K562 (cell line): ENCODE measurements around the gene MARCO. TPM values are rescaled to one million over a fixed set of nuclear protein-coding genes. Genes with fewer than 3 reads are reported as not detected.
"Not testable (repeated sequence)": the region's sequence is repeated elsewhere in the genome, so short reads cannot be mapped to it uniquely, and the experiment has no call there.

Source experiments
- ATAC-seq: fragments of 200-7000 bp; cut with Tn5 transposase; 3 replicates; pipeline ENCODE4 v1.9.1; 2020; ENCODE audit warnings: moderate library complexity
- BruUV-seq: library from RNA; stranded (reverse); fragments of 400-500 nt; replicated peaks from 2 replicates; lab custom pipeline; 2021; lab: Mats Ljungman, UMichigan
- CTCF ChIA-PET: fragments of 300-600 bp; formaldehyde crosslinking; extraction: SDS; loops from one replicate; lab custom pipeline; 2021; ENCODE audit warnings: low intra/inter-chr PET ratio; lab: Yijun Ruan, JAX
- POLR2A ChIA-PET: fragments of 300-600, 350-650 bp; sonication (Branson Sonifier 250); formaldehyde crosslinking; extraction: SDS; loops from one replicate; lab custom pipeline; 2021; ENCODE audit warnings: antibody characterized with exemption, inconsistent platforms; lab: Yijun Ruan, JAX
- DNase-seq, 4 experiments: peaks; one replicate each; pipeline versions ENCODE4 v3.0.0 to v3.0.0-alpha.2; 2011 to 2018; ENCODE audit warnings: low spot score in 3 of 4, mixed read lengths in 3 of 4; ENCODE audit errors: extremely low read depth in 1 of 4
- FAIRE-seq: peaks from 2 replicates; lab custom pipeline; 2011; peaks lifted over from hg19 to GRCh38; lab: Jason Lieb, UNC
- H2AFZ ChIP-seq: 2 replicates; pipeline ENCODE4 v1.6.0; 2011; ENCODE audit warnings: low read depth, low read length, control low read depth, inconsistent platforms
- H3K27ac ChIP-seq: fragments of 200-600 bp; 3 replicates; pipeline ENCODE4 v1.8.0; 2011; ENCODE audit warnings: low read depth, mild to moderate bottlenecking, control low read depth, inconsistent platforms, low read length, moderate library complexity, mixed read lengths; ENCODE audit errors: extremely low read depth
- H3K27me3 ChIP-seq, 2 experiments: fragments of 300-600 bp in 1 of 2; 2 replicates in 1 of 2; 3 replicates in 1 of 2; pipeline versions ENCODE4 v1.6.0 to v1.8.0; 2011; ENCODE audit warnings: inconsistent platforms in 2 of 2, low read length in 2 of 2, mild to moderate bottlenecking in 1 of 2, mixed read lengths in 1 of 2, moderate library complexity in 1 of 2; ENCODE audit not compliant: control insufficient read depth in 2 of 2, insufficient read depth in 2 of 2
- H3K36me3 ChIP-seq: fragments of 300-600 bp; 3 replicates; pipeline ENCODE4 v1.8.0; 2011; ENCODE audit warnings: mild to moderate bottlenecking, low read length, inconsistent platforms; ENCODE audit not compliant: control insufficient read depth, insufficient read depth
- H3K4me1 ChIP-seq, 2 experiments: fragments of 200-600 bp in 1 of 2; replicated peaks in 1 of 2; 2 replicates in 1 of 2; 3 replicates in 1 of 2; pipeline versions ENCODE4 v1.5.1 to v1.8.0; 2011; ENCODE audit warnings: inconsistent platforms in 2 of 2, low read length in 2 of 2, mild to moderate bottlenecking in 1 of 2, mixed read lengths in 1 of 2, moderate library complexity in 1 of 2; ENCODE audit not compliant: control insufficient read depth in 2 of 2, insufficient read depth in 2 of 2
- H3K4me2 ChIP-seq: 2 replicates; pipeline ENCODE4 v1.6.1; 2011; ENCODE audit warnings: low read length, control low read depth, inconsistent platforms, mixed read lengths; ENCODE audit not compliant: insufficient read depth
- H3K4me3 ChIP-seq: fragments of 200-600 bp; sonication (generic), shearing (Covaris generic); 2 replicates; pipeline ENCODE4 v1.5.1; 2016; ENCODE audit warnings: control low read depth, inconsistent platforms
- H3K79me2 ChIP-seq: fragments of 200-600 bp; 3 replicates; pipeline ENCODE4 v1.8.0; 2011; ENCODE audit warnings: low read length, inconsistent platforms; ENCODE audit not compliant: control insufficient read depth, insufficient read depth
- H3K9ac ChIP-seq, 2 experiments: 2 replicates each; pipeline versions ENCODE4 v1.6.0 to v1.6.1; 2011; ENCODE audit warnings: low read depth in 2 of 2, low read length in 2 of 2, control low read depth in 1 of 2, inconsistent platforms in 1 of 2, mild to moderate bottlenecking in 1 of 2, mixed read lengths in 1 of 2; ENCODE audit not compliant: insufficient read depth in 1 of 2
- H3K9me1 ChIP-seq: one replicate; pipeline ENCODE4 v1.6.0; 2011; ENCODE audit warnings: inconsistent platforms, mild to moderate bottlenecking, low read length, moderate library complexity; ENCODE audit not compliant: control insufficient read depth, insufficient read depth
- H3K9me3 ChIP-seq: replicated peaks from 2 replicates; pipeline ENCODE4 v1.5.1; 2011; ENCODE audit warnings: low read depth, low read length, inconsistent platforms; ENCODE audit not compliant: control insufficient read depth, insufficient read depth
- H4K20me1 ChIP-seq: replicated peaks from 2 replicates; pipeline ENCODE4 v1.6.1; 2011; ENCODE audit warnings: low read length, inconsistent platforms, mixed read lengths; ENCODE audit not compliant: control insufficient read depth, insufficient read depth
- BRD9 ChIP-seq: fragments of 450-650 bp; IDR thresholded peaks from 2 replicates; pipeline ENCODE4 v1.6.1; 2018; ENCODE audit warnings: low read depth; ENCODE audit not compliant: partially characterized antibody
- HEY1 ChIP-seq: fragments of 250-450 bp; sonication (Bioruptor Pico); IDR thresholded peaks from 2 replicates; pipeline ENCODE4 v1.5.0; 2020; ENCODE audit warnings: mild to moderate bottlenecking, moderate library complexity, borderline replicate concordance
- ZNF507 ChIP-seq: conservative IDR thresholded peaks from 2 replicates; pipeline ENCODE4 v1.6.1; 2017; ENCODE audit warnings: missing genetic modification characterization, missing compliant biosample characterization
- WGBS: fragments of 100-300 bp; shearing (Covaris generic); methylation state at CpG from one replicate; pipeline ENCODE4 v1.1.6; 2016; ENCODE audit warnings: low coverage, mixed read lengths; ENCODE audit not compliant: insufficient coverage; ENCODE audit errors: missing lambda C conversion rate; 5-methylcytosine and 5-hydroxymethylcytosine counted together
- in situ Hi-C: fragments of 300-500 bp; cut with MboI; formaldehyde crosslinking; loops from 4 replicates; pipeline ENCODE4 v1.15.0; 2018; ENCODE audit warnings: inconsistent platforms, mixed read lengths
- intact Hi-C: fragments of 100-400 bp; cut with micrococcal nuclease; formaldehyde crosslinking; loops from 2 replicates; pipeline ENCODE4 v1.14.2; 2022
- polyA plus RNA-seq, 8 experiments: library from polyadenylated mRNA; depleted of rRNA in 4 of 8; stranded (reverse) in 5 of 8; unstranded in 3 of 8; fragments of >200 nt; fragmentation: Nextera tagmentation in 2 of 8; fragmentation: Illumina TruSeq in 1 of 8; extraction: Ambion mirVana in 2 of 8; extraction: Trizol in 1 of 8; gene quantifications; 2 replicates each; pipeline versions ENCODE4 v1.2.1 to v1.2.3, GENCODE V29; 2011 to 2014; ENCODE audit warnings: inconsistent platforms in 1 of 8, missing spikeins in 1 of 8
- total RNA-seq, 7 experiments: library from RNA; depleted of rRNA in 6 of 7; stranded (reverse); fragments of >200 nt in 6 of 7; fragmentation: Illumina TruSeq in 2 of 7; extraction: Trizol in 2 of 7; gene quantifications; 2 replicates each; pipeline versions ENCODE4 v1.2.1 to v1.2.3, GENCODE V29; 2011 to 2021; ENCODE audit warnings: low replicate concordance in 1 of 7
- TF ChIP-seq, protein P1 (sequence below): conservative IDR thresholded peaks from 2 replicates; pipeline ENCODE4 v1.6.1; 2011; ENCODE audit warnings: low read depth, mild to moderate bottlenecking, low read length; ENCODE audit not compliant: control insufficient read depth
- TF ChIP-seq, protein P2 (sequence below): fragments of 450-650 bp; IDR thresholded peaks from 2 replicates; pipeline ENCODE4 v1.6.1; 2016; ENCODE audit warnings: low read depth

Gene MARCO
- total and polyA plus RNA-seq, 9 of the 15 experiments (the other 6 are each of a cell fraction or from before 2014, with no cell fraction given): 0.31 TPM; not detected in 8

GRCh38 chr2:119003856-119004255 lies 61.9 kb downstream of the MARCO start:
- FAIRE-seq, H3K4me3 ChIP-seq, H3K9me1 ChIP-seq, H3K4me1 ChIP-seq, H4K20me1 ChIP-seq, H3K27ac ChIP-seq, ATAC-seq, H3K27me3 ChIP-seq, H2AFZ ChIP-seq, H3K9ac ChIP-seq, POLR2A ChIA-PET, DNase-seq, H3K36me3 ChIP-seq, H3K9me3 ChIP-seq, H3K4me2 ChIP-seq, BruUV-seq, H3K79me2 ChIP-seq, intact Hi-C loops, CTCF ChIA-PET: not testable (repeated sequence)
- in situ Hi-C loops: loop anchor here (25.0 kb wide), 1 partner anchor 283 kb away; no protein-coding TSS in a partner anchor
- WGBS: 0% methylated on average over 3 of the region's 4 CpGs

GRCh38 chr2:119004602-119005001 lies 62.6 kb downstream of the MARCO start:
- Histone ChIP-seq H3K79me2 (no peaks in the 10 kb centered on the region), H3K4me1 (no peaks in the 10 kb centered on the region), H3K9me3 (no peaks in the 10 kb centered on the region), H3K4me2 (no peak overlapping the region), H4K20me1 (no peaks in the 10 kb centered on the region), H3K27me3 (peaks cover 0 to 7% of the 10 kb centered on the region in 2 experiments; a peak in 3 of 5 replicates), H3K9ac (no peak overlapping the region), H3K9me1 (no peaks in the 10 kb centered on the region), H3K27ac (no peak overlapping the region), H3K4me3 (no peak overlapping the region), H2AFZ (no peak overlapping the region), H3K36me3 (no peaks in the 10 kb centered on the region)
- no peak for DNase-seq
- in situ Hi-C loops (loop anchor here (25.0 kb wide), 1 partner anchor 283 kb away; no protein-coding TSS in a partner anchor), intact Hi-C loops (no loop called here)
- ATAC-seq: no peak
- ChIA-PET POLR2A (no interaction called here), CTCF (no interaction called here)
- whole genome bisulfite sequencing: 0% methylated on average over 3 of the region's 3 CpGs
- no TSS peak for BruUV-seq
- FAIRE-seq: no peak
- no peak for TF ChIP-seq ZNF507
- no peak for TF ChIP-seq HEY1
- TF ChIP-seq, protein P1, sequence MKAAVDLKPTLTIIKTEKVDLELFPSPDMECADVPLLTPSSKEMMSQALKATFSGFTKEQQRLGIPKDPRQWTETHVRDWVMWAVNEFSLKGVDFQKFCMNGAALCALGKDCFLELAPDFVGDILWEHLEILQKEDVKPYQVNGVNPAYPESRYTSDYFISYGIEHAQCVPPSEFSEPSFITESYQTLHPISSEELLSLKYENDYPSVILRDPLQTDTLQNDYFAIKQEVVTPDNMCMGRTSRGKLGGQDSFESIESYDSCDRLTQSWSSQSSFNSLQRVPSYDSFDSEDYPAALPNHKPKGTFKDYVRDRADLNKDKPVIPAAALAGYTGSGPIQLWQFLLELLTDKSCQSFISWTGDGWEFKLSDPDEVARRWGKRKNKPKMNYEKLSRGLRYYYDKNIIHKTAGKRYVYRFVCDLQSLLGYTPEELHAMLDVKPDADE: no peak
- no peak for TF ChIP-seq BRD9
- TF ChIP-seq, protein P2, sequence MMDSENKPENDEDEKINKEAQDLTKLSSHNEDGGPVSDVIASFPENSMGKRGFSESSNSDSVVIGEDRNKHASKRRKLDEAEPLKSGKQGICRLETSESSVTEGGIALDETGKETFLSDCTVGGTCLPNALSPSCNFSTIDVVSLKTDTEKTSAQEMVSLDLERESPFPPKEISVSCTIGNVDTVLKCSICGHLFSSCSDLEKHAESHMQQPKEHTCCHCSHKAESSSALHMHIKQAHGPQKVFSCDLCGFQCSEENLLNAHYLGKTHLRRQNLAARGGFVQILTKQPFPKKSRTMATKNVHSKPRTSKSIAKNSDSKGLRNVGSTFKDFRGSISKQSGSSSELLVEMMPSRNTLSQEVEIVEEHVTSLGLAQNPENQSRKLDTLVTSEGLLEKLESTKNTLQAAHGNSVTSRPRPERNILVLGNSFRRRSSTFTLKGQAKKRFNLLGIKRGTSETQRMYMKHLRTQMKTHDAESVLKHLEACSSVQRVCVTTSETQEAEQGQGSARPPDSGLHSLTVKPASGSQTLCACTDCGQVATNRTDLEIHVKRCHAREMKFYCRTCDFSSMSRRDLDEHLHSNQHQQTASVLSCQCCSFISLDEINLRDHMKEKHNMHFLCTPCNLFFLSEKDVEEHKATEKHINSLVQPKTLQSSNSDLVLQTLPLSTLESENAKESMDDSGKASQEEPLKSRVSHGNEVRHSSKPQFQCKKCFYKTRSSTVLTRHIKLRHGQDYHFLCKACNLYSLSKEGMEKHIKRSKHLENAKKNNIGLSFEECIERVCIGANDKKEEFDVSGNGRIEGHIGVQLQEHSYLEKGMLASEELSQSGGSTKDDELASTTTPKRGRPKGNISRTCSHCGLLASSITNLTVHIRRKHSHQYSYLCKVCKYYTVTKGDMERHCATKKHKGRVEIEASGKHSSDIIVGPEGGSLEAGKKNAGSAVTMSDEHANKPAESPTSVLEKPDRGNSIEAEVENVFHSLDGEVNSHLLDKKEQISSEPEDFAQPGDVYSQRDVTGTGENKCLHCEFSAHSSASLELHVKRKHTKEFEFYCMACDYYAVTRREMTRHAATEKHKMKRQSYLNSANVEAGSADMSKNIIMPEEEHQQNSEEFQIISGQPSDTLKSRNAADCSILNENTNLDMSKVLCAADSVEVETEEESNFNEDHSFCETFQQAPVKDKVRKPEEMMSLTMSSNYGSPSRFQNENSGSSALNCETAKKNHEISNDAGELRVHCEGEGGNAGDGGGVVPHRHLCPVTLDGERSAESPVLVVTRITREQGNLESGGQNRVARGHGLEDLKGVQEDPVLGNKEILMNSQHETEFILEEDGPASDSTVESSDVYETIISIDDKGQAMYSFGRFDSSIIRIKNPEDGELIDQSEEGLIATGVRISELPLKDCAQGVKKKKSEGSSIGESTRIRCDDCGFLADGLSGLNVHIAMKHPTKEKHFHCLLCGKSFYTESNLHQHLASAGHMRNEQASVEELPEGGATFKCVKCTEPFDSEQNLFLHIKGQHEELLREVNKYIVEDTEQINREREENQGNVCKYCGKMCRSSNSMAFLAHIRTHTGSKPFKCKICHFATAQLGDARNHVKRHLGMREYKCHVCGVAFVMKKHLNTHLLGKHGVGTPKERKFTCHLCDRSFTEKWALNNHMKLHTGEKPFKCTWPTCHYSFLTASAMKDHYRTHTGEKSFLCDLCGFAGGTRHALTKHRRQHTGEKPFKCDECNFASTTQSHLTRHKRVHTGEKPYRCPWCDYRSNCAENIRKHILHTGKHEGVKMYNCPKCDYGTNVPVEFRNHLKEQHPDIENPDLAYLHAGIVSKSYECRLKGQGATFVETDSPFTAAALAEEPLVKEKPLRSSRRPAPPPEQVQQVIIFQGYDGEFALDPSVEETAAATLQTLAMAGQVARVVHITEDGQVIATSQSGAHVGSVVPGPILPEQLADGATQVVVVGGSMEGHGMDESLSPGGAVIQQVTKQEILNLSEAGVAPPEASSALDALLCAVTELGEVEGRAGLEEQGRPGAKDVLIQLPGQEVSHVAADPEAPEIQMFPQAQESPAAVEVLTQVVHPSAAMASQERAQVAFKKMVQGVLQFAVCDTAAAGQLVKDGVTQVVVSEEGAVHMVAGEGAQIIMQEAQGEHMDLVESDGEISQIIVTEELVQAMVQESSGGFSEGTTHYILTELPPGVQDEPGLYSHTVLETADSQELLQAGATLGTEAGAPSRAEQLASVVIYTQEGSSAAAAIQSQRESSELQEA: no peak
